ENCODE measurements around the gene BCL2L12. TPM values are rescaled to one million over a fixed set of nuclear protein-coding genes. Genes with fewer than 3 reads are reported as not detected.

Gene BCL2L12
- total and polyA plus RNA-seq, 4 donors = 1.6 to 15.7 (median 6.8) TPM

- TF ChIP-seq HNF4A (conservative IDR thresholded peaks at IDR 0.05) (peak in 1 of 2 donors; percentile 65), HNF4G (IDR thresholded peaks at IDR 0.05) (no peak)
These were observed 11.1 kb downstream of the BCL2L12 start (continued) for GRCh38 chr19:49676784-49677230.

GRCh38 chr19:49677231-49677900, 11.6 kb downstream of the BCL2L12 start, which contains the start of gene PRMT1:
PRMT1 (plus strand) TSS chr19:49677271; CDS start chr19:49677281, 10 bp downstream.
- no peaks in the 10 kb centered on the region for H3K27me3 ChIP-seq (ENCODE audit: control insufficient read depth in 4 of 4, insufficient read depth in 4 of 4, low read length in 3 of 4)
- WGBS = under 1% methylated on average over 57 of the region's 57 CpGs
- H3K9me3 ChIP-seq (ENCODE audit: control insufficient read depth in 4 of 4, low read length in 3 of 4) = no peaks in the 10 kb centered on the region
- peak within 1 kb of the TSS; percentile 91 to 93 for H3K27ac ChIP-seq (ENCODE audit: low read depth in 1 of 2, low read length in 2 of 2)
- H3K4me3 ChIP-seq (ENCODE audit: low read depth in 1 of 3, low read length in 3 of 3) = peak within 1 kb of the TSS; percentile 74 to 94 (median 85)
- no peak for DNase-seq (ENCODE audit: low spot score)
- H3K4me1 ChIP-seq (ENCODE audit: control insufficient read depth in 4 of 4, insufficient read depth in 4 of 4, low read length in 3 of 4) = peaks cover 2 to 38% (median 22%) of the 10 kb centered on the region in 4 donors
- peak within 1 kb of the TSS; percentile 82 to 98 for H3K9ac ChIP-seq (ENCODE audit: low read depth in 1 of 2, low read length in 2 of 2)
- TF ChIP-seq JUND (IDR thresholded peaks at IDR 0.05) (peak in 1 of 2 donors; percentile 6), HNF4G (IDR thresholded peaks at IDR 0.05) (no peak), ATF3 (IDR thresholded peaks at IDR 0.05) (no peak), TAF1 (conservative IDR thresholded peaks at IDR 0.05) (no peak), RXRA (IDR thresholded peaks at IDR 0.05) (peak in 1 of 2 donors; percentile 25), FOXA2 (IDR thresholded peaks at IDR 0.05) (no peak), MAX (IDR thresholded peaks at IDR 0.05) (peak; percentile 20), SP1 (IDR thresholded peaks at IDR 0.05) (peak; percentile 12), ZBTB33 (IDR thresholded peaks at IDR 0.05) (no peak), RAD21 (IDR thresholded peaks at IDR 0.05) (no peak), EGR1 (IDR thresholded peaks at IDR 0.05; ENCODE audit: low read depth in 2 of 2) (peak in 1 of 2 donors; percentile 15), REST (IDR thresholded peaks at IDR 0.05) (no peak), FOXA1 (IDR thresholded peaks at IDR 0.05) (no peak)
- peaks cover 3 to 8% (median 6%) of the 10 kb centered on the region in 4 donors for H3K36me3 ChIP-seq (ENCODE audit: control insufficient read depth in 4 of 4, insufficient read depth in 3 of 4, low read depth in 1 of 4, low read length in 3 of 4)
